ENCODE results near the gene ACP5. TPM values are rescaled to one million over a fixed set of nuclear protein-coding genes. Genes with fewer than 3 reads are reported as not detected.
"Not testable (repeated sequence)": the region's sequence is repeated elsewhere in the genome, so short reads cannot be mapped to it uniquely, and the experiment has no call there.

ACP5 gene
- total RNA-seq, 1 donor from 2014 or later = 3.1 TPM

GRCh38 chr19:11617180-11618062 lies 40.0 kb upstream of the ACP5 start:
- Histone ChIP-seq H3K27ac (replicated peaks) (no peak overlapping the region), H3K4me1 (no peaks in the 10 kb centered on the region), H3K4me3 (no peak overlapping the region), H3K27me3 (ENCODE audit: low read depth) (no peaks in the 10 kb centered on the region), H3K9me3 (replicated peaks) (peaks cover 30% of the 10 kb centered on the region), H3K36me3 (peaks cover 73% of the 10 kb centered on the region)
- no peak for DNase-seq
- intact Hi-C loops (cut with micrococcal nuclease) = no loop called here
- no peak for TF ChIP-seq CTCF (IDR thresholded peaks at IDR 0.05; ENCODE audit: borderline replicate concordance)

GRCh38 chr19:11612816-11613511 lies 35.5 kb upstream of the ACP5 start:
- Histone ChIP-seq H3K36me3 (peaks cover 41% of the 10 kb centered on the region), H3K27me3 (ENCODE audit: low read depth) (no peaks in the 10 kb centered on the region), H3K4me1 (peaks cover 9% of the 10 kb centered on the region), H3K4me3 (no peak overlapping the region), H3K27ac (replicated peaks) (no peak overlapping the region), H3K9me3 (replicated peaks) (peaks cover 22% of the 10 kb centered on the region)
- intact Hi-C loops (cut with micrococcal nuclease) = no loop called here
- TF ChIP-seq CTCF (IDR thresholded peaks at IDR 0.05; ENCODE audit: borderline replicate concordance) = no peak
- no peak for DNase-seq

- no peak for DNase-seq
- Histone ChIP-seq H3K4me3 (no peak overlapping the region), H3K4me1 (peaks cover 9% of the 10 kb centered on the region), H3K27ac (replicated peaks) (no peak overlapping the region), H3K36me3 (peaks cover 40% of the 10 kb centered on the region), H3K9me3 (replicated peaks) (peaks cover 9% of the 10 kb centered on the region), H3K27me3 (ENCODE audit: low read depth) (no peaks in the 10 kb centered on the region)
- intact Hi-C loops (cut with micrococcal nuclease) = no loop called here
- TF ChIP-seq CTCF (IDR thresholded peaks at IDR 0.05; ENCODE audit: borderline replicate concordance) = no peak
Measured at GRCh38 chr19:11611730-11612129, 34.3 kb upstream of the ACP5 start.

GRCh38 chr19:11606484-11606883 lies 29.0 kb upstream of the ACP5 start:
- Histone ChIP-seq H3K36me3 (peaks cover 26% of the 10 kb centered on the region), H3K27me3 (ENCODE audit: low read depth) (no peaks in the 10 kb centered on the region), H3K9me3 (replicated peaks) (no peaks in the 10 kb centered on the region), H3K4me3 (no peak overlapping the region), H3K27ac (replicated peaks) (no peak overlapping the region), H3K4me1 (peaks cover 13% of the 10 kb centered on the region)
- intact Hi-C loops (cut with micrococcal nuclease) = no loop called here
- DNase-seq = no peak
- TF ChIP-seq CTCF (IDR thresholded peaks at IDR 0.05; ENCODE audit: borderline replicate concordance) = no peak

- Histone ChIP-seq H3K4me1 (peaks cover 33% of the 10 kb centered on the region), H3K36me3 (peaks cover 10% of the 10 kb centered on the region)
- H3K27me3 ChIP-seq (ENCODE audit: low read depth); H3K27ac ChIP-seq (replicated peaks); H3K4me3 ChIP-seq; intact Hi-C loops (cut with micrococcal nuclease); H3K9me3 ChIP-seq (replicated peaks); DNase-seq: not testable (repeated sequence)
Measured at GRCh38 chr19:11599704-11600103, 22.3 kb upstream of the ACP5 start.

GRCh38 chr19:11598746-11599145 lies 21.3 kb upstream of the ACP5 start:
- intact Hi-C loops (cut with micrococcal nuclease) = no loop called here
- no peak for DNase-seq
- Histone ChIP-seq H3K4me3 (peak overlapping the region; percentile 92), H3K27me3 (ENCODE audit: low read depth) (no peaks in the 10 kb centered on the region), H3K36me3 (peaks cover 1% of the 10 kb centered on the region), H3K9me3 (replicated peaks) (no peaks in the 10 kb centered on the region), H3K27ac (replicated peaks) (no peak overlapping the region), H3K4me1 (peaks cover 33% of the 10 kb centered on the region)
- TF ChIP-seq CTCF (IDR thresholded peaks at IDR 0.05; ENCODE audit: borderline replicate concordance) = no peak
